ENCODE results near the gene ST3GAL3.

ST3GAL3 gene

GRCh38 chr1:43947061-43947873 lies 239.9 kb downstream of the ST3GAL3 start (continued):
- TF ChIP-seq ZBTB6 (tag by site-specific recombination; IDR thresholded peaks at IDR 0.05) (no peak), ZNF561 (tag by site-specific recombination; IDR thresholded peaks at IDR 0.05; ENCODE audit: borderline replicate concordance) (no peak), ZSCAN23 (tag by site-specific recombination; IDR thresholded peaks at IDR 0.05) (no peak), ZNF2 (tag by site-specific recombination; IDR thresholded peaks at IDR 0.05) (no peak), GLIS2 (tag by site-specific recombination; IDR thresholded peaks at IDR 0.05) (peak; percentile 45; the same call in 1 of the 2 replicates), ZNF704 (tag by site-specific recombination; IDR thresholded peaks at IDR 0.05) (no peak), PRDM10 (tag by site-specific recombination; IDR thresholded peaks at IDR 0.05) (peak; percentile 84), ZNF664 (tag by site-specific recombination; IDR thresholded peaks at IDR 0.05) (no peak), KLF16 (tag by site-specific recombination; IDR thresholded peaks at IDR 0.05) (no peak), ZNF114 (tag by site-specific recombination; IDR thresholded peaks at IDR 0.05) (no peak), ZNF398 (tag by site-specific recombination; IDR thresholded peaks at IDR 0.05) (no peak), ZNF623 (tag by site-specific recombination; IDR thresholded peaks at IDR 0.05) (no peak), ZNF239 (tag by site-specific recombination; IDR thresholded peaks at IDR 0.05) (no peak; the same call in 1 of the 2 replicates), TCF7L2 (IDR thresholded peaks at IDR 0.05; ENCODE audit: borderline replicate concordance, low read depth, low read length) (no peak)

- Histone ChIP-seq H3K36me3 (ENCODE audit: control insufficient read depth in 2 of 2, insufficient read depth in 1 of 2, low read length in 2 of 2) (peaks cover 0 to 34% of the 10 kb centered on the region in 2 experiments; a peak in 1 of 3 replicates), H3K27ac (ENCODE audit: extremely low read depth, low read depth, low read length) (no peak overlapping the region; the same call in 1 of the 2 replicates), H3K4me1 (ENCODE audit: control insufficient read depth, insufficient read depth, low read length) (peaks cover 7% of the 10 kb centered on the region), H3K4me3 (ENCODE audit: low read depth, low read length) (peak overlapping the region; percentile 85), H3K9me3 (ENCODE audit: control insufficient read depth, insufficient read depth, low read depth, low read length) (no peaks in the 10 kb centered on the region)
- ChIA-PET CTCF (interaction anchor here (0.5 to 6.4 kb wide), 3 partner anchors 99 to 1193 kb away, joined by 3 to 79 read pairs (median 4); no protein-coding TSS in a partner anchor), POLR2A (interaction anchor here (0.6 to 2.7 kb wide), 9 partner anchors 10 to 590 kb away, joined by 3 to 15 read pairs (median 4); partner anchors contain the start of genes ATP6V0B, CDC20 and KDM4A)
- TF ChIP-seq ZIC2 (tag by site-specific recombination; IDR thresholded peaks at IDR 0.05) (peak; percentile 51), ZNF600 (tag by site-specific recombination; IDR thresholded peaks at IDR 0.05) (no peak), ZBTB48 (tag by site-specific recombination; IDR thresholded peaks at IDR 0.05) (0 out of 2 replicates have a peak, but pooled peaks have one; percentile 21), ZNF335 (tag by site-specific recombination; conservative IDR thresholded peaks at IDR 0.05) (peak; percentile 98), ZNF133 (tag by site-specific recombination; IDR thresholded peaks at IDR 0.05) (no peak)
Measured at GRCh38 chr1:43947874-43948437, 240.6 kb downstream of the ST3GAL3 start.
